ENCODE data around the gene USP47.

USP47 gene

GRCh38 chr11:11937433-11937832 lies 95.7 kb downstream of the USP47 start:
- no peak for DNase-seq (ENCODE audit: low read depth in 2 of 2, low spot score in 1 of 2)

- DNase-seq (ENCODE audit: low read depth in 2 of 2, low spot score in 1 of 2): no peak
These were observed 96.2 kb downstream of the USP47 start for GRCh38 chr11:11937957-11938356.

- DNase-seq (ENCODE audit: low read depth in 2 of 2, low spot score in 1 of 2): no peak
These were observed 98.8 kb downstream of the USP47 start for GRCh38 chr11:11940551-11940950.

- no peak for DNase-seq (ENCODE audit: low read depth in 2 of 2, low spot score in 1 of 2)
These were observed 100.9 kb downstream of the USP47 start for GRCh38 chr11:11942668-11943067.

GRCh38 chr11:11944444-11944843 lies 102.7 kb downstream of the USP47 start:
- no peak for DNase-seq (ENCODE audit: low read depth in 2 of 2, low spot score in 1 of 2)

GRCh38 chr11:11946180-11946579 lies 104.4 kb downstream of the USP47 start:
- DNase-seq (ENCODE audit: low read depth in 2 of 2, low spot score in 1 of 2): no peak

- no peak for DNase-seq (ENCODE audit: low read depth in 2 of 2, low spot score in 1 of 2)
These were observed 105.1 kb downstream of the USP47 start for GRCh38 chr11:11946878-11947277.

- DNase-seq (ENCODE audit: low read depth in 2 of 2, low spot score in 1 of 2): no peak
These were observed 106.1 kb downstream of the USP47 start for GRCh38 chr11:11947825-11948224.

- DNase-seq (ENCODE audit: low read depth in 2 of 2, low spot score in 1 of 2): no peak
These were observed 106.6 kb downstream of the USP47 start for GRCh38 chr11:11948242-11948947.

GRCh38 chr11:11949482-11949881 lies 107.7 kb downstream of the USP47 start:
- no peak for DNase-seq (ENCODE audit: low read depth in 2 of 2, low spot score in 1 of 2)

GRCh38 chr11:11952036-11952435 lies 110.3 kb downstream of the USP47 start:
- DNase-seq (ENCODE audit: low read depth in 2 of 2, low spot score in 1 of 2): no peak

- no peak for DNase-seq (ENCODE audit: low read depth in 2 of 2, low spot score in 1 of 2)
These were observed 114.2 kb downstream of the USP47 start for GRCh38 chr11:11956006-11956405.

GRCh38 chr11:11958403-11959231 lies 116.8 kb downstream of the USP47 start:
- no peak for DNase-seq (ENCODE audit: low read depth in 2 of 2, low spot score in 1 of 2)

- DNase-seq (ENCODE audit: low read depth in 2 of 2, low spot score in 1 of 2): no peak
These were observed 117.8 kb downstream of the USP47 start for GRCh38 chr11:11959601-11960000.

GRCh38 chr11:11960687-11961086 lies 118.9 kb downstream of the USP47 start:
- DNase-seq (ENCODE audit: low read depth in 2 of 2, low spot score in 1 of 2): no peak

GRCh38 chr11:11961399-11962028 lies 119.7 kb downstream of the USP47 start:
- no peak for DNase-seq (ENCODE audit: low read depth in 2 of 2, low spot score in 1 of 2)

- DNase-seq (ENCODE audit: low read depth in 2 of 2, low spot score in 1 of 2): no peak
These were observed 121.3 kb downstream of the USP47 start for GRCh38 chr11:11963067-11963466.

- DNase-seq (ENCODE audit: low read depth in 2 of 2, low spot score in 1 of 2): no peak
These were observed 122.3 kb downstream of the USP47 start for GRCh38 chr11:11963842-11964773.

- no peak for DNase-seq (ENCODE audit: low read depth in 2 of 2, low spot score in 1 of 2)
These were observed 123.0 kb downstream of the USP47 start for GRCh38 chr11:11964774-11965150.

- no peak for DNase-seq (ENCODE audit: low read depth in 2 of 2, low spot score in 1 of 2)
These were observed 123.4 kb downstream of the USP47 start for GRCh38 chr11:11965192-11965591.

Data from stimulated activated CD8-positive, alpha-beta memory T cell treated with anti-CD3 and anti-CD28 coated beads, Interleukin-4, amount 100 ng/mL, for 4 hours (primary cell).